ENCODE measurements around the gene GSTO2. TPM values are rescaled to one million over a fixed set of nuclear protein-coding genes. Genes with fewer than 3 reads are reported as not detected.
"Not testable (repeated sequence)": the region's sequence is repeated elsewhere in the genome, so short reads cannot be mapped to it uniquely, and the experiment has no call there.

GSTO2 gene
- total RNA-seq, 2 experiments from 2014 or later, result 2.3 to 2.6 TPM

GRCh38 chr10:104243009-104243408, 26.0 kb upstream of the GSTO2 start:
- CTCF ChIA-PET; H3K36me3 Mint-ChIP-seq; H3K27me3 Mint-ChIP-seq; intact Hi-C loops (cut with micrococcal nuclease); H3K4me3 Mint-ChIP-seq; H3K9me3 Mint-ChIP-seq; DNase-seq; H3K27ac Mint-ChIP-seq: not testable (repeated sequence)
- POLR2A ChIA-PET, result interaction anchor here (1.4 kb wide), 1 partner anchor 11 kb away, joined by 3 read pairs; the partner anchor contains the start of gene CFAP43
- peaks cover 11% of the 10 kb centered on the region for H3K4me1 Mint-ChIP-seq (ENCODE audit: low read depth)

- no peak overlapping the region for H3K27ac Mint-ChIP-seq
- ChIA-PET CTCF (no interaction called here), POLR2A (no interaction called here)
- H3K9me3 Mint-ChIP-seq, result peaks cover 3% of the 10 kb centered on the region
- intact Hi-C loops (cut with micrococcal nuclease), result no loop called here
- H3K27me3 Mint-ChIP-seq, result peaks cover 11% of the 10 kb centered on the region
- no peak overlapping the region for H3K4me3 Mint-ChIP-seq
- H3K4me1 Mint-ChIP-seq (ENCODE audit: low read depth), result peaks cover 11% of the 10 kb centered on the region
- DNase-seq, result no peak
- H3K36me3 Mint-ChIP-seq, result no peaks in the 10 kb centered on the region
These were observed 25.5 kb upstream of the GSTO2 start for GRCh38 chr10:104243512-104243911.

GRCh38 chr10:104245066-104245632, 23.8 kb upstream of the GSTO2 start:
- Mint-ChIP-seq H3K36me3 (no peaks in the 10 kb centered on the region), H3K9me3 (peaks cover 3% of the 10 kb centered on the region), H3K4me3 (no peak overlapping the region), H3K27me3 (peaks cover 9% of the 10 kb centered on the region), H3K27ac (no peak overlapping the region), H3K4me1 (ENCODE audit: low read depth) (peaks cover 11% of the 10 kb centered on the region)
- intact Hi-C loops (cut with micrococcal nuclease), result no loop called here
- DNase-seq, result no peak
- ChIA-PET POLR2A (interaction anchor here (0.7 kb wide), 1 partner anchor 10 kb away, joined by 3 read pairs; no protein-coding TSS in a partner anchor), CTCF (no interaction called here)

- peaks cover 6% of the 10 kb centered on the region for H3K27me3 Mint-ChIP-seq
- H3K36me3 Mint-ChIP-seq, result no peaks in the 10 kb centered on the region
- H3K4me1 Mint-ChIP-seq (ENCODE audit: low read depth), result peaks cover 11% of the 10 kb centered on the region
- ChIA-PET POLR2A (interaction anchor here (0.6 to 1.0 kb wide), 2 partner anchors 21 to 290 kb away, joined by 3 to 4 read pairs; no protein-coding TSS in a partner anchor), CTCF (interaction anchor here (1.2 kb wide), 1 partner anchor 10 kb away, joined by 3 read pairs; no protein-coding TSS in a partner anchor)
- no peak overlapping the region for H3K4me3 Mint-ChIP-seq
- H3K27ac Mint-ChIP-seq, result peak overlapping the region; percentile 73
- peak; percentile 23 for DNase-seq
- intact Hi-C loops (cut with micrococcal nuclease), result loop anchor here (1.0 kb wide), 1 partner anchor 8 kb away; no protein-coding TSS in a partner anchor
- H3K9me3 Mint-ChIP-seq, result peaks cover 3% of the 10 kb centered on the region
These were observed 22.0 kb upstream of the GSTO2 start for GRCh38 chr10:104246976-104247375.

- Mint-ChIP-seq H3K27me3 (peaks cover 6% of the 10 kb centered on the region), H3K27ac (peak overlapping the region; percentile 73), H3K9me3 (peaks cover 3% of the 10 kb centered on the region), H3K4me1 (ENCODE audit: low read depth) (peaks cover 11% of the 10 kb centered on the region), H3K36me3 (no peaks in the 10 kb centered on the region), H3K4me3 (no peak overlapping the region)
- no peak for DNase-seq
- intact Hi-C loops (cut with micrococcal nuclease), result loop anchor here (1.0 kb wide), 1 partner anchor 8 kb away; no protein-coding TSS in a partner anchor
- ChIA-PET CTCF (interaction anchor here (1.2 to 2.5 kb wide), 2 partner anchors 9 to 11 kb away, joined by 3 to 7 read pairs; no protein-coding TSS in a partner anchor), POLR2A (interaction anchor here (1.0 kb wide), 1 partner anchor 20 kb away, joined by 4 read pairs; no protein-coding TSS in a partner anchor)
These were observed 21.4 kb upstream of the GSTO2 start for GRCh38 chr10:104247513-104248146.

- DNase-seq; H3K4me3 Mint-ChIP-seq; POLR2A ChIA-PET; H3K27ac Mint-ChIP-seq; H3K27me3 Mint-ChIP-seq; intact Hi-C loops (cut with micrococcal nuclease); H3K9me3 Mint-ChIP-seq; H3K36me3 Mint-ChIP-seq: not testable (repeated sequence)
- peaks cover 19% of the 10 kb centered on the region for H3K4me1 Mint-ChIP-seq (ENCODE audit: low read depth)
- CTCF ChIA-PET, result interaction anchor here (2.5 kb wide), 1 partner anchor 9 kb away, joined by 7 read pairs; no protein-coding TSS in a partner anchor
These were observed 20.1 kb upstream of the GSTO2 start for GRCh38 chr10:104248931-104249330.

- Mint-ChIP-seq H3K36me3 (peaks cover 2% of the 10 kb centered on the region), H3K27me3 (peaks cover 6% of the 10 kb centered on the region), H3K4me1 (ENCODE audit: low read depth) (peaks cover 25% of the 10 kb centered on the region), H3K27ac (no peak overlapping the region), H3K9me3 (peaks cover 3% of the 10 kb centered on the region), H3K4me3 (no peak overlapping the region)
- intact Hi-C loops (cut with micrococcal nuclease), result no loop called here
- ChIA-PET POLR2A (no interaction called here), CTCF (no interaction called here)
- no peak for DNase-seq
These were observed 18.6 kb upstream of the GSTO2 start for GRCh38 chr10:104250371-104250770.

GRCh38 chr10:104251443-104251842, 17.5 kb upstream of the GSTO2 start:
- ChIA-PET CTCF (interaction anchor here (1.9 kb wide), 1 partner anchor 23 kb away, joined by 4 read pairs; no protein-coding TSS in a partner anchor), POLR2A (no interaction called here)
- Mint-ChIP-seq H3K27me3 (peaks cover 6% of the 10 kb centered on the region), H3K9me3 (peaks cover 3% of the 10 kb centered on the region), H3K36me3 (peaks cover 10% of the 10 kb centered on the region), H3K4me1 (ENCODE audit: low read depth) (peaks cover 32% of the 10 kb centered on the region), H3K27ac (no peak overlapping the region), H3K4me3 (no peak overlapping the region)
- DNase-seq, result no peak
- intact Hi-C loops (cut with micrococcal nuclease), result no loop called here

GRCh38 chr10:104252368-104252767, 16.6 kb upstream of the GSTO2 start:
- H3K4me1 Mint-ChIP-seq (ENCODE audit: low read depth), result peaks cover 31% of the 10 kb centered on the region
- H3K27me3 Mint-ChIP-seq, result peaks cover 6% of the 10 kb centered on the region
- no peak overlapping the region for H3K27ac Mint-ChIP-seq
- no peaks in the 10 kb centered on the region for H3K9me3 Mint-ChIP-seq
- no peak for DNase-seq
- ChIA-PET POLR2A (interaction anchor here (6.6 kb wide), 1 partner anchor 15 kb away, joined by 71 read pairs; the partner anchor contains the start of gene GSTO2), CTCF (interaction anchor here (1.9 kb wide), 1 partner anchor 22 kb away, joined by 4 read pairs; no protein-coding TSS in a partner anchor)
- peaks cover 16% of the 10 kb centered on the region for H3K36me3 Mint-ChIP-seq
- H3K4me3 Mint-ChIP-seq, result no peak overlapping the region
- intact Hi-C loops (cut with micrococcal nuclease), result no loop called here

- CTCF ChIA-PET, result interaction anchor here (1.9 to 5.8 kb wide), 2 partner anchors 21 kb away, joined by 4 to 48 read pairs; no protein-coding TSS in a partner anchor
- Mint-ChIP-seq H3K4me3 (no peak overlapping the region), H3K27ac (no peak overlapping the region), H3K9me3 (no peaks in the 10 kb centered on the region), H3K27me3 (peaks cover 6% of the 10 kb centered on the region), H3K4me1 (ENCODE audit: low read depth) (peaks cover 34% of the 10 kb centered on the region), H3K36me3 (peaks cover 20% of the 10 kb centered on the region)
- intact Hi-C loops (cut with micrococcal nuclease), result no loop called here
- POLR2A ChIA-PET, result interaction anchor here (6.6 kb wide), 1 partner anchor 14 kb away, joined by 71 read pairs; the partner anchor contains the start of gene GSTO2
- peak; percentile 37 for DNase-seq
These were observed 15.9 kb upstream of the GSTO2 start for GRCh38 chr10:104253106-104253505.

GRCh38 chr10:104253606-104254410, 15.2 kb upstream of the GSTO2 start:
- POLR2A ChIA-PET, result interaction anchor here (1.4 to 6.6 kb wide), 3 partner anchors 13 to 164 kb away, joined by 3 to 71 read pairs (median 4); partner anchors contain the start of genes CFAP43 and GSTO2
- H3K27ac Mint-ChIP-seq, result peak overlapping the region; percentile 93
- peak overlapping the region; percentile 93 for H3K4me3 Mint-ChIP-seq
- H3K9me3 Mint-ChIP-seq, result no peaks in the 10 kb centered on the region
- peaks cover 26% of the 10 kb centered on the region for H3K36me3 Mint-ChIP-seq
- H3K27me3 Mint-ChIP-seq, result peaks cover 4% of the 10 kb centered on the region
- CTCF ChIA-PET, result interaction anchor here (0.9 to 5.8 kb wide), 5 partner anchors 13 to 132 kb away, joined by 3 to 48 read pairs (median 5); partner anchors contain the start of gene SFR1
- H3K4me1 Mint-ChIP-seq (ENCODE audit: low read depth), result peaks cover 41% of the 10 kb centered on the region
- intact Hi-C loops (cut with micrococcal nuclease), result loop anchor here (2.0 kb wide), 1 partner anchor 21 kb away; the partner anchor contains the start of gene CFAP43
- DNase-seq, result no peak
